GM19324 (cell line): ENCODE measurements around the gene KIFAP3.
A peak's percentile ranks its signal among the peaks of the same experiment; 100 is the strongest.
"Not testable (repeated sequence)": the region's sequence is repeated elsewhere in the genome, so short reads cannot be mapped to it uniquely, and the experiment has no call there.

Experiments
- ATAC-seq: cut with Tn5 transposase; IDR thresholded peaks from one replicate; pipeline ENCODE4 v1.9.1; 2021; ENCODE audit warnings: mild to moderate bottlenecking, moderate library complexity; ENCODE audit not compliant: unreplicated experiment, low FRiP score

KIFAP3 gene

DNA sequence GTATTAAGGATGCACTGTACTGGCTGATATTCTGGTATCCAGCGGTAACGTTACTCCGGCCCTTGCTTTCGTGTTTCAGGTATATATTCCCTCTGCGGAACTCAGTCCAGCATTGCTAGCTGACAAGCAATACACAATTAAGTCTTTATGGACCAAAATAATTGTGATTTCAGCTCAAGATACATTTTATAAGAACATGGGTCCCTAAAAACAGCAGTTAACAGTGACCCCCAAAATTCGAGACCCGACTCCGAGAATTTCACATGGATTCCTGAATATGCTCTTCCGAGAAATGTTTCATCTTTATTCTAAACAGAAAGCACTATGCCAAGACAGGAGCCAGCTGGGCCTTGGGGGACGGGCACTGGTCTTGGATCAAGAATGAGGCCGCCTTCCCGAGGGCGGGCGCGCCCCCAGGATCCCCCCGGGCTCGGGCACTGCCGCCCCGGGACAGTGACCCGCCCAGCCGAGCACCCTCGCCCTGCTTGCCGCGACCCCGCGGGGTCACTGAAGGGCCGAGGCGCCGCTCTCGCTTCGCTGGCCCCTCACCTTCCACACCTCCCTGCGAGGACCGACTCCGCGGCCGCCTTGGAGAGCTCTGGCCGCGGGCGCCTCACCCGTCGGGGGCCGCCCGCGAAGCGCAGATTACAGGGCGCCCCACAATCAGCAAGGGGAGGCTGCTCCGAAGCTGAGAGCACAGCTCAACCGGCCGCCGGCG, 181.4 kb downstream of the KIFAP3 start:
- peak; percentile 35 for ATAC-seq

- ATAC-seq = no peak
Measured at GRCh38 chr1:169892176-169892926, 182.1 kb downstream of the KIFAP3 start.

- no peak for ATAC-seq
Measured at GRCh38 chr1:169891539-169891885, 183.0 kb downstream of the KIFAP3 start.

DNA sequence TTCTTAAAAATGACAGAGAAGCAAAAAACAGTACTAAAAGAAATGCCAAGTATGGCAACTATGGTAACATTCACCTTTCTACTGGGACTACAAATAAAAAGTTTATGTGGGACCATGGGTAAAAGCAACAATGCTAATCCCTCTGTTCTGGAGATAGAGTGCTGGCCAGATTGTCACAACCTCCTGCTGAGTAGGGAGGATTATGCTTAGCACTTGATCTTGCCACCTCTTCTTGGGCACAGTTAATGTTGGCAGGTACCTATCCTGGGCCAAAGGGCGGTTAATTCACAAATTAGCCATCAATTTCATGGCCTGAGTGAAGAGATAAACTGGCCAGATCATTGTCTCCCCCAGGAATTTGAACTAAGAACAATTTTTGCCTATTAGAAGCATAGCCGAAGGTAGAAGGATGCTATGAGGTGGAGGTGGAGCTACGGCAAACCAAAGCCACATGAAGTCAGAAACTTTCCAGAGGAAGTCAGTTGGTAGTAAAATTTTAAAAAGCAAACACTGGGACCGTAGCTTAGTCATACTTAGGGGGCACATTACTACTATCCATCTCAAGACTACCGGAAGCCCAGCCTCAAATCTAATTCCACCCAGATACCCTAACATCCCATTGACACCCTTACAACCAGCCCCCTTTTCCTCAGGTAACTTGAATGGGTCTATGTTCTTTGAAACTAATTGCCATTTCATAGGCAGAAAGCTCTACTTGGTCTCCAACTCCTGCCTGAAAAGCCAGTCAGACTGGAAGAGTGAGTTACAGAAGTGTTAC, 183.5 kb downstream of the KIFAP3 start:
- ATAC-seq = no peak

- ATAC-seq = no peak
Measured at GRCh38 chr1:169889871-169890270, 184.6 kb downstream of the KIFAP3 start.

DNA sequence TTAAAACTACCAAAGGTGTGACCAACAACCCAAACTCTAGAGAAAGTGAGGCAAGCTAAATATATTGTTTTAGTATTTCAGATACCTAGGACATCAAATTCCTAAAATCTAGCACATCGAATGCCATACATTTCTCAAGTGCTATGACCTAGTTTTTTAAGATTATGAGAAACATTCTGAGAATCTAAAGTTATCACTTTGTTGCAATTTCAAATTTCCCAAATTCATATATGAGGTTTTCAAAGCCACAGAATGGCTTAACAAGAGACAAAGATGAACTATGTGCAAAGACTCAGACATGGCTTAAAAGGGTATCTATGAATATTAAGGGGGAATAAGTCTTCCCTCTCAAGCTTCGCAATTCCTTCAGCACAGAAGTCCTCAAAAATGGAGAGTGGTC, 187.6 kb downstream of the KIFAP3 start:
- no peak for ATAC-seq

- ATAC-seq = no peak
Measured at GRCh38 chr1:169886422-169886821, 188.1 kb downstream of the KIFAP3 start.

DNA sequence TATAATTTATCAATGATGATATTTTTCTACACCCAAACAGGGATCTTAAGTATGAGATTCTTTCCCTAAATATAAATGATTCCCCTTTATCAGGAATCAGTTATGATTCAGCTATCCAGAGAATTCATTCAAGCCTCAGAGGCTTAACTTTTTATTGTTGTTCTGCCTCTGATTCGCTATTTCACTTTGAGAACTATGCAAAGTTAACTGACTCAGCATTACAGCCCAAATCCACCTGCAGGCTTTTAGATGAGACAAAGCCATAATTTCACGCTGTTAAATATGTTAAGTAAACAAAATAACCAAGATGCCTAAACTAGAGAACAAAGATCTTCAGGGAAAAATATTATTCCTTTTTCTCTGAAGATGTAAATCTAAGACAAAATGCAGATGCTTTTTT, 189.3 kb downstream of the KIFAP3 start:
- ATAC-seq = no peak

DNA sequence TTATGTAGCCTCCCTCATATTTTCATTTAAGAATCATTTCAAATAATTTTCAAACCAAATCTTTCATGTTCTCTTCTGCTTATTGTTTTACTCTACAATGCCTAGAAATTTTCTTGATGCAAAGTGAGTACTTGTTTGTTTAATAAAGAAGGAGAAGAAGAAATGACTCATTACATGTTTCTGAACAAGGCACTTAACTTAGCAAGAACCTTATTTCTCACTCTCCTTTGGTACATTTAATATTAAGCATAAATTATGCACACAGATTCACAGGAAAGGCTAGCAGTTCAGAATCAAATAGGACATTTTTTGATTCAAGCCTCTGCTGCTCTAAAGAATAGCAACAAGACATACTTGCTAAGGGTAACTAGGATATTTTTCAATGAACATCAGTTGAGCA, 189.9 kb downstream of the KIFAP3 start:
- ATAC-seq = no peak

DNA sequence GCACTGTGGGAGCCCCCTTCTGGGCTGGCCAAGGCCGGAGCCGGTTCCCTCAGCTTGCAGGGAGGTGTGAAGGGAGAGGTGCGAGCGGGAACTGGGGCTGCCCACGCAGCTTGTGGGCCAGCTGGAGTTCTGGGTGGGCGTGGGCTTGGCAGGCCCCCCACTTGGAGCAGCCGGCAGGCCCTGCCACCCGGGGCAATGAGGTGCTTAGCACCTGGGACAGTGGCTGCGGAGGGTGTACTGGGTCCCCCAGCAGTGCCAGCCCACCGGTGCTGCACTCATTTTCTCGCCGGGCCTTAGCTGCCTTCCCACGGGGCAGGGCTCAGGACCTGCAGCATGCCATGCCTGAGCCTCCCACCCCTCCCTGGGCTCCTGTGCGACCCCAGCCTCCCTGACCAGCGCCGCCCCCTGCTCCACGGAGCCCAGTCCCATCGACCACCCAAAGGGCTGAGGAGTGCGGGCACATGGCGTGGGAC, 192.4 kb downstream of the KIFAP3 start:
- ATAC-seq = no peak

- ATAC-seq = no peak
Measured at GRCh38 chr1:169879034-169879840, 195.3 kb downstream of the KIFAP3 start.

- ATAC-seq = no peak
Measured at GRCh38 chr1:169878498-169878897, 196.0 kb downstream of the KIFAP3 start.

DNA sequence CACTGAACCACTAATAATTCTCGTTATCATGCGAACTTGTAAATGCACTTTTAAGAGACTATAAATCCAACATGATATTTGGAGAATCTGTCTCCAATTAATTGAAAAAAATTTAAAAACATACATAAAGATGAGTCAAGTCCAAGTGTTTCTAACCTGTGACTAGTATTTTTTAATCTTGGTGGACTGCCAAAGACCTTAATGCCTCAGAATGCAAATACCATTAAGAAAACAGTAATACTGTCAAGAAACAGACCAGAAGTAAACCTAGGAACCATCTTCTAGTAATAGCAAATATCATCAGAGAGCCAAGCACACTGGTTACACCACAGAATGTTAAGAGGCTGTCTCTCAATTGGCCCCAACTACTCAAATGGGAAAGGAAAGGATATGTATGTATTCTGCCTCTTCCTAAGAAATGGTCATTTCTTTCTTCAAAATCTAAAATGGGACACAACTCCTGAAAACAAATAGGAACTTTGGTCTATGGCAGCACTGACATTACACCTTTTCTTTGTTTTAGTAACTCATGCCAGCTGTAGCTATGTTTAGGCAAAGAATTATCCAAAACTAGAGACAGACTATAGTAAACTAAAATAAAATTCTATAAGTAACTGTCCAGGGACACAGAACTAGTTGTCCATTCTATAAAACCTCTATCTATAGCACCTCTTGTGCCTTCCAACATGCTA, 196.5 kb downstream of the KIFAP3 start:
- no peak for ATAC-seq

GRCh38 chr1:169874229-169874628, 200.3 kb downstream of the KIFAP3 start:
- no peak for ATAC-seq

DNA sequence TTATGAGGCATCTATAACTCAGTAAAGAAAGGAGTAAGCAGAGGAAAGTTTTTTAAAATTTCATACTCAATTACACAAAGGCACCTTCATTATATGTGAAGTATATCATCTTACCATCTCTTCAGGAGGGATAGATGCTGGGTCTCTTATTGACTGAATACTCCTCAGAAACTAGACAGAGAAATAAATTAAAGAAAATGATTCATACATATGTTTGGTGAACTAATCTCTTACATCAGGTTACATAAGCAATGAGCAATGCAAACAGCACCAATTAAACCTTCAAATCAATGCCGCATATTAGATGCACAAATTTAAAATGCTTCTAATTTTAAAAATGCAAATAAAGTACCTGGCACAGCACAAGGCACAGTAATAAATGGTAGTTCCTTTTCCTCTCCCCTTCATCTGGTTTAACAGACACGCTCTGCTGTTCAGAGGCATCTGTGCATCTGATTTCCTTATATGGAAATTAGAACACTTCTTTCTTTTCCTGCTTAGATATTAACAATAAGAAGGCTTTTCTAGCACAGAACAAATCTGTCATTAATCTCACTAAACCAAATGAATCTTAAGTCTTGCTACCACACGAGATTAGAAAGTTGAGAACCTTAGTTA, 200.8 kb downstream of the KIFAP3 start:
- no peak for ATAC-seq

DNA sequence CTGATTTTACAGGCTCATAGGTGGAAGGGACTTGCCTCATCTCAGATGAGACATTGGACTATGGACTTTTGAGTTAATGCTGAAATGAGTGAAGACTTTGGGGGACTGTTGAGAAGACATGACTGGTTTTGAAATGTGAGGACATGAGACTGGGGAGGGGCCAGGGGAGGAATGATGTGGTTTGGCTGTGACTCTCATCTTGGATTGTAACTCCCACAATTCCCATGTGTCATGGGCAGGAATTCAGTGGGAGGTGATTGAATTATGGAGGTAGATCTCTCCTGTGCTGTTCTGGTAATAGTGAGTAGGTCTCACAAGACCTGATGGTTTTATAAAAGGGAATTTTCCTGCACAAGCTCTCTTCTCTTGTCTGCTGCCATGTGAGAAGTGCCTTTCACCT, 201.6 kb downstream of the KIFAP3 start:
- no peak for ATAC-seq

DNA sequence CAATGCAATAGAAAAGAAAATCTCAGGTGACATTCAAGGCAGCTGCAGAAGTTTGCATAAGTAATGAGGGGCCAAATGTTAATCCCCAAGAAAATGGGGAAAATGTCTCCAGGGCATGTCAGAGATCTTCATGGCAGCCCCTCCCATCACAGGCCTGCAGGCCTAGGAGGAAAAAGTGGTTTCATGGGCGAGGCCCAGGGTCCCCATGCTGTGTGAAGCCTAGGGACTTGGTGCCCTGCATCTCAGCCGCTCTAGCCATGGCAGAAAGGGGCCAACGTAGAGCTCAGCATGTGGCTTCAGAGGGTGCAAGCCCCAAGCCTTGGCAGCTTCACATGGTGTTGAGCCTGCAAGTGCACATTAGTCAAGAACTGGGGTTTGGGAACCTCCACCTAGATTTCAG, 202.5 kb downstream of the KIFAP3 start:
- ATAC-seq = not testable (repeated sequence)
